GM13976 (cell line): ENCODE results near the gene PTGDR2.

Experiments used
- DNase-seq: peaks from one replicate; pipeline ENCODE4 v3.0.0; 2012; ENCODE audit warnings: low spot score
- CTCF ChIP-seq: IDR thresholded peaks from 2 replicates; pipeline ENCODE4 v1.5.1; 2012; ENCODE audit warnings: borderline replicate concordance, mild to moderate bottlenecking; ENCODE audit not compliant: insufficient read depth; ENCODE audit errors: extremely low read depth, missing control alignments, control extremely low read depth
- in situ Hi-C: fragments of 300-500 bp; cut with MboI; formaldehyde crosslinking; loops from one replicate; pipeline ENCODE4 v1.12.0; 2022; ENCODE audit warnings: low sequenced_read_pairs, mixed read lengths, inconsistent platforms; ENCODE audit not compliant: unreplicated experiment

The PTGDR2 gene

GRCh38 chr11:60880643-60881282, 25.0 kb upstream of the PTGDR2 start:
- DNase-seq, result no peak
- TF ChIP-seq CTCF, result no peak
- in situ Hi-C loops, result no loop called here

- no peak for DNase-seq
- in situ Hi-C loops, result no loop called here
- TF ChIP-seq CTCF, result no peak
Observed at GRCh38 chr11:60879971-60880588, 24.3 kb upstream of the PTGDR2 start.

- no peak for DNase-seq
- TF ChIP-seq CTCF, result no peak
- in situ Hi-C loops, result no loop called here
Observed at GRCh38 chr11:60879104-60879503, 23.4 kb upstream of the PTGDR2 start.

GRCh38 chr11:60878245-60879101, 22.7 kb upstream of the PTGDR2 start:
- in situ Hi-C loops, result no loop called here
- no peak for DNase-seq
- TF ChIP-seq CTCF, result no peak

- no peak for DNase-seq
- in situ Hi-C loops, result no loop called here
- TF ChIP-seq CTCF, result no peak
Observed at GRCh38 chr11:60876168-60876485, 20.4 kb upstream of the PTGDR2 start.

GRCh38 chr11:60875366-60876167, 19.8 kb upstream of the PTGDR2 start:
- no peak for TF ChIP-seq CTCF

More at GRCh38 chr11:60875366-60876167, 19.8 kb upstream of the PTGDR2 start:
- DNase-seq, result no peak
- in situ Hi-C loops, result no loop called here
